ENCODE measurements around the gene CDS2. TPM values are rescaled to one million over a fixed set of nuclear protein-coding genes. Genes with fewer than 3 reads are reported as not detected.

Gene CDS2
- polyA plus RNA-seq, 4 donors, result 30.8 to 38.8 (median 34.5) TPM

- DNase-seq (ENCODE audit: low read depth in 4 of 4, low spot score in 3 of 4), result no peak
Measured at GRCh38 chr20:5149892-5150225, 23.1 kb downstream of the CDS2 start.

- DNase-seq (ENCODE audit: low read depth in 4 of 4, low spot score in 3 of 4), result no peak
Measured at GRCh38 chr20:5150226-5151076, 23.6 kb downstream of the CDS2 start.

- DNase-seq (ENCODE audit: low read depth in 4 of 4, low spot score in 3 of 4), result no peak
Measured at GRCh38 chr20:5153152-5153467, 26.3 kb downstream of the CDS2 start.

GRCh38 chr20:5153612-5154542 lies 27.1 kb downstream of the CDS2 start:
- no peak for DNase-seq (ENCODE audit: low read depth in 4 of 4, low spot score in 3 of 4)

GRCh38 chr20:5154543-5154925 lies 27.7 kb downstream of the CDS2 start:
- no peak for DNase-seq (ENCODE audit: low read depth in 4 of 4, low spot score in 3 of 4)

GRCh38 chr20:5155404-5155803 lies 28.6 kb downstream of the CDS2 start:
- no peak for DNase-seq (ENCODE audit: low read depth in 4 of 4, low spot score in 3 of 4)

GRCh38 chr20:5156675-5157448 lies 30.1 kb downstream of the CDS2 start:
- DNase-seq (ENCODE audit: low read depth in 4 of 4, low spot score in 3 of 4), result no peak

GRCh38 chr20:5159928-5160327 lies 33.1 kb downstream of the CDS2 start:
- DNase-seq (ENCODE audit: low read depth in 4 of 4, low spot score in 3 of 4), result no peak

- no peak for DNase-seq (ENCODE audit: low read depth in 4 of 4, low spot score in 3 of 4)
Measured at GRCh38 chr20:5160882-5161281, 34.1 kb downstream of the CDS2 start.

GRCh38 chr20:5161536-5162164 lies 34.8 kb downstream of the CDS2 start:
- DNase-seq (ENCODE audit: low read depth in 4 of 4, low spot score in 3 of 4), result no peak

- no peak for DNase-seq (ENCODE audit: low read depth in 4 of 4, low spot score in 3 of 4)
Measured at GRCh38 chr20:5164645-5165625, 38.1 kb downstream of the CDS2 start.

- no peak for DNase-seq (ENCODE audit: low read depth in 4 of 4, low spot score in 3 of 4)
Measured at GRCh38 chr20:5168651-5169396, 42.0 kb downstream of the CDS2 start.

- no peak for DNase-seq (ENCODE audit: low read depth in 4 of 4, low spot score in 3 of 4)
Measured at GRCh38 chr20:5170341-5170740, 43.5 kb downstream of the CDS2 start.

GRCh38 chr20:5171064-5171789 lies 44.4 kb downstream of the CDS2 start:
- DNase-seq (ENCODE audit: low read depth in 4 of 4, low spot score in 3 of 4), result no peak

- no peak for DNase-seq (ENCODE audit: low read depth in 4 of 4, low spot score in 3 of 4)
Measured at GRCh38 chr20:5171790-5172164, 45.0 kb downstream of the CDS2 start.

GRCh38 chr20:5172167-5172601 lies 45.4 kb downstream of the CDS2 start:
- DNase-seq (ENCODE audit: low read depth in 4 of 4, low spot score in 3 of 4), result no peak

GRCh38 chr20:5172903-5173463 lies 46.2 kb downstream of the CDS2 start:
- no peak for DNase-seq (ENCODE audit: low read depth in 4 of 4, low spot score in 3 of 4)

- DNase-seq (ENCODE audit: low read depth in 4 of 4, low spot score in 3 of 4), result no peak
Measured at GRCh38 chr20:5173751-5174150, 46.9 kb downstream of the CDS2 start.

Data from left renal pelvis (tissue), 4 donors.